ENCODE results near the gene TMEM106A. TPM values are rescaled to one million over a fixed set of nuclear protein-coding genes. Genes with fewer than 3 reads are reported as not detected.
A peak's percentile ranks its signal among the peaks of the same experiment; 100 is the strongest.

Gene TMEM106A
- total and polyA plus RNA-seq, 2 experiments from 2014 or later, result 4.2 to 6.1 TPM

DNA sequence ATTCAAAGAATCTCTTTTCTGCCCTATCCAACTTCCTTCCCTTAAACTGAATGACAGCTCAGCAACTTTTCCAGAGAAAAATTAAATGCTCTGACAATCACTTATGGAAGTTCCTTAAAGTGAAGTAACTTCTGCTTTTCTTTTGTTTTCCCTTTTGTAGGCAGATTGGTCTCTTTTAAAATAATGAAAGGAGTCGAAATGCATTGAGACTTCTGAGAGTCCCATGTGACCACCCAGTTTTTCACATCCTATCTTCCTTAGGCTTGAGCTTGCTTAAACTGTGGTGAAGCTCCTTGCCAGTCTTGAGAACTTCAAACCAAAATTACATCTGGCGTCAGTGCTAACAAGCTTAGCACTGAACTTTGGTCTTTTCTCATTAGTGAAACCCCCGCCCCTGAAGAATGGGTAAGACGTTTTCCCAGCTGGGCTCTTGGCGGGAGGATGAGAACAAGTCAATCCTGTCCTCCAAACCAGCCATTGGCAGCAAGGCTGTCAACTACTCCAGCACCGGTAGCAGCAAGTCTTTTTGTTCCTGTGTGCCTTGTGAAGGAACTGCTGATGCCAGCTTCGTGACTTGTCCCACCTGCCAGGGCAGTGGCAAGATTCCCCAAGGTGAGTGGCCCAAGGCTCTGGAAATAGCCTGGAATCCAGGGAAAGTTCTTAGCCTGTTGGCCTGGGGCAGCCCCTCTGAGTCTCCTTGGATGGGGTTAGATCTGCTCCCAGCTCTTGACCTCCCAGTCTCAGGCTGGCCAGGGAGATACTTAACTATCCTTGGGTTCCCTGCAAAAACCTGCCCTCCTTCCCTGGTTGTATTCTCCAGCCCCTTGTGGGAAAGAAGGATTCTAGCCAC is 1.2 kb downstream of the TMEM106A start:
- peak overlapping the region; percentile 48 for H3K4me3 ChIP-seq
- TF ChIP-seq, protein P1, sequence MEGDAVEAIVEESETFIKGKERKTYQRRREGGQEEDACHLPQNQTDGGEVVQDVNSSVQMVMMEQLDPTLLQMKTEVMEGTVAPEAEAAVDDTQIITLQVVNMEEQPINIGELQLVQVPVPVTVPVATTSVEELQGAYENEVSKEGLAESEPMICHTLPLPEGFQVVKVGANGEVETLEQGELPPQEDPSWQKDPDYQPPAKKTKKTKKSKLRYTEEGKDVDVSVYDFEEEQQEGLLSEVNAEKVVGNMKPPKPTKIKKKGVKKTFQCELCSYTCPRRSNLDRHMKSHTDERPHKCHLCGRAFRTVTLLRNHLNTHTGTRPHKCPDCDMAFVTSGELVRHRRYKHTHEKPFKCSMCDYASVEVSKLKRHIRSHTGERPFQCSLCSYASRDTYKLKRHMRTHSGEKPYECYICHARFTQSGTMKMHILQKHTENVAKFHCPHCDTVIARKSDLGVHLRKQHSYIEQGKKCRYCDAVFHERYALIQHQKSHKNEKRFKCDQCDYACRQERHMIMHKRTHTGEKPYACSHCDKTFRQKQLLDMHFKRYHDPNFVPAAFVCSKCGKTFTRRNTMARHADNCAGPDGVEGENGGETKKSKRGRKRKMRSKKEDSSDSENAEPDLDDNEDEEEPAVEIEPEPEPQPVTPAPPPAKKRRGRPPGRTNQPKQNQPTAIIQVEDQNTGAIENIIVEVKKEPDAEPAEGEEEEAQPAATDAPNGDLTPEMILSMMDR (IDR thresholded peaks at IDR 0.05; ENCODE audit: low read depth, low read length), result no peak
- peak overlapping the region; percentile 69 for H3K27ac ChIP-seq
- H3K36me3 ChIP-seq, result peaks cover 13% of the 10 kb centered on the region
- DNase-seq (ENCODE audit: low read depth in 1 of 2, low spot score in 1 of 2), result no peak
- no peaks in the 10 kb centered on the region for H3K4me1 ChIP-seq (ENCODE audit: low read depth)
- H3K9me3 ChIP-seq (ENCODE audit: low read depth), result no peaks in the 10 kb centered on the region
- H3K27me3 ChIP-seq, result no peaks in the 10 kb centered on the region

DNA sequence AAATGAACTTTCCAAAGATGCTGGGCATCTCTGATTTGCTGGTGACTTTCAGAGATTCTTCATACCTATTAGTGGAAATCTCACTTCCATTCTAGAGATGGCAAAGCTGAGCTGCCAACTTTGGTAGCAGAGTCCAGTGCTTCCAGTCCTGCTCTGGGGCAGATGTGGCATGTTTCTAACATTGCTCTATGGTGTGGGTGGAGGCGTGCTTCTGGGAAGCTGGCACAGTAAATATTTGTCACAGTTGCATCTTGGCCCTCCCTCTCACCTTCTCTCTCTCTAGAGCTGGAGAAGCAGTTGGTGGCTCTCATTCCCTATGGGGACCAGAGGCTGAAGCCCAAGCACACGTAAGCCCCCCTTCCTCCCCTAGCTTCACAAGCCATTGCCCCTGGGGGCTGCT is 1.9 kb downstream of the TMEM106A start:
- DNase-seq (ENCODE audit: low read depth in 1 of 2, low spot score in 1 of 2), result no peak
- Histone ChIP-seq H3K36me3 (peaks cover 11% of the 10 kb centered on the region), H3K27ac (no peak overlapping the region), H3K9me3 (ENCODE audit: low read depth) (no peaks in the 10 kb centered on the region), H3K4me3 (no peak overlapping the region), H3K27me3 (no peaks in the 10 kb centered on the region), H3K4me1 (ENCODE audit: low read depth) (no peaks in the 10 kb centered on the region)
- TF ChIP-seq, protein P1 (IDR thresholded peaks at IDR 0.05; ENCODE audit: low read depth, low read length), result no peak

DNA sequence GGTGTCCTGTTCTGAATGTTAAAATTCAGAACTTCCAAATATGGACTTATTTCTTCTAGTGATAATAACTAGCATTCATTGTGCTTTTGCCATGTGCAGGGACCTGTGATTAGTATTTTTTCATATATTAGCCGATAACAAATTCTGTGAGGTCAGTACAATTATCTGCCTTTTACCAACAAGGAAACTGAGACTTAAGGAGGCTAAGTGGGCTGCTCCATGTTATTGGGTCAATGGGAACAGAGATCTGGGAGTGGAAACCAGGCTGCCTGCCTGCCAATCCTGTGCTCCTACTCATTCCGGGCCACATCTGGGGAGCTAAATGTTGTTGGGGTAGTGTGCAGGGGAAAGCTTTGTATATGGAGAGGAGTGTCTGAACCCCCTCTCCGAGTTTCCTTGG is 3.7 kb downstream of the TMEM106A start:
- no peak overlapping the region for H3K27ac ChIP-seq
- H3K9me3 ChIP-seq (ENCODE audit: low read depth), result no peaks in the 10 kb centered on the region
- peaks cover 4% of the 10 kb centered on the region for H3K36me3 ChIP-seq
- no peak overlapping the region for H3K4me3 ChIP-seq
- no peaks in the 10 kb centered on the region for H3K27me3 ChIP-seq
- no peak for DNase-seq (ENCODE audit: low read depth in 1 of 2, low spot score in 1 of 2)
- TF ChIP-seq, protein P1 (IDR thresholded peaks at IDR 0.05; ENCODE audit: low read depth, low read length), result no peak
- H3K4me1 ChIP-seq (ENCODE audit: low read depth), result no peaks in the 10 kb centered on the region

DNA sequence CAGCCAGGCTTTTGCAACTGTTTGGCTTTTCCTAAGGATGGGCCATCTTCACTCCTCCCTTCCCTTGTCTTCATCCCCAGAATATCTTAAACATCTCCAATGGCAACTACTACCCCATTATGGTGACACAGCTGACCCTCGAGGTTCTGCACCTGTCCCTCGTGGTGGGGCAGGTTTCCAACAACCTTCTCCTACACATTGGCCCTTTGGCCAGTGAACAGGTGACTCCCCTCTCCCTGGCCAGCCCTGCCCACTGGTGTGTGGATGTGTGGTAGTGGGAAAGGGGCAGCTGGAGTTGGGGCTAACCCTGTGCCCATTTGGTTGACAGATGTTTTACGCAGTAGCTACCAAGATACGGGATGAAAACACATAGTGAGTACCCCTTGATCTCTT is 4.7 kb downstream of the TMEM106A start:
- TF ChIP-seq, protein P1 (IDR thresholded peaks at IDR 0.05; ENCODE audit: low read depth, low read length), result no peak

DNA sequence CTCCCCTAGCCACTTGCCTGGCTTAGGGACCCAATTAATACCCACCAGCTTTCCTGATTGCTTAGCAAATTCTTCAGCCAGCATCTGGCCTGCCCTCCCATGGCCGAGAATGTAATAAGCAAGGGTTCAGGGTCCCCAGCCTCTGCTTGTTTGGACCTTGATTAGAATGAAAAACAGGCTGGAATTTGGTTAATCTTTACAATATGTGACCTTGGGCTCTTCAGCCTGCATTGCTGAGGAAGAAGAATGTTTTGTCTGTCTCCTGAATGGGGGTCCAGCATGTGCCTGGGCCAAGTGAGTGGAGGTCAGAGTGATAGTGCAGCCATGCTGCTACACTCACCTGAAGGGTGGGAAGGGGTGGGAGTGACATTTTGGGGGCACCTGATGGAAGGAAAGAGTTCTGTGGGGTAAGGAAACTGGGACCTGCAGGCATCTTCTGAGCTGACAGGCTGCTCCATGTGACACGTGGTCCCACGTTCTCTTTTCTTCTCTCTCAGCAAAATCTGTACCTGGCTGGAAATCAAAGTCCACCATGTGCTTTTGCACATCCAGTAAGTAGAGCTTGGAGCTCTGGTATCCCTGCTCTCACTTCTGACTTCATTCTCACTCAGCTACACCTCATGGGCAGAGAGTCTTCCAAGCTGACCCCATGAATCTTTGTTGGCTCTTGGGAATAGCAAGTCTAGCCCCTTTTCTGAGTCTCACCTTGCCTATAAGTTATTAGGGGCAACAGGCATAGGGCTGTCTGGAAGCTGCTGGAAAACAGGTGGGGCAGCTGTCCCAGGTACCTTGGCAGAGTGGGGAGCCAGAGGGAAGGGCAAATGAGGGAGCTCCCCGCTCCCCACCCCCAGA is 5.3 kb downstream of the TMEM106A start:
- Histone ChIP-seq H3K27me3 (no peaks in the 10 kb centered on the region), H3K9me3 (ENCODE audit: low read depth) (no peaks in the 10 kb centered on the region), H3K4me1 (ENCODE audit: low read depth) (no peaks in the 10 kb centered on the region), H3K27ac (no peak overlapping the region), H3K36me3 (no peaks in the 10 kb centered on the region), H3K4me3 (no peak overlapping the region)
- TF ChIP-seq, protein P1 (IDR thresholded peaks at IDR 0.05; ENCODE audit: low read depth, low read length), result no peak
- DNase-seq (ENCODE audit: low read depth in 1 of 2, low spot score in 1 of 2), result no peak

More for the DNA sequence above, 4.7 kb downstream of the TMEM106A start:
- Histone ChIP-seq H3K27me3 (no peaks in the 10 kb centered on the region), H3K27ac (no peak overlapping the region), H3K36me3 (no peaks in the 10 kb centered on the region), H3K9me3 (ENCODE audit: low read depth) (no peaks in the 10 kb centered on the region), H3K4me3 (no peak overlapping the region), H3K4me1 (ENCODE audit: low read depth) (no peaks in the 10 kb centered on the region)
- no peak for DNase-seq (ENCODE audit: low read depth in 1 of 2, low spot score in 1 of 2)

Measured in cardiac muscle cell (in vitro differentiated cells and primary cell).